GM13976 (cell line): ENCODE measurements around the gene PGAP6.

Experiments
- DNase-seq: peaks from one replicate; pipeline ENCODE4 v3.0.0; 2012; ENCODE audit warnings: low spot score
- in situ Hi-C: fragments of 300-500 bp; cut with MboI; formaldehyde crosslinking; loops from one replicate; pipeline ENCODE4 v1.12.0; 2022; ENCODE audit warnings: low sequenced_read_pairs, mixed read lengths, inconsistent platforms; ENCODE audit not compliant: unreplicated experiment
- TF ChIP-seq, protein P1 (sequence below): IDR thresholded peaks from 2 replicates; pipeline ENCODE4 v1.5.1; 2012; ENCODE audit warnings: borderline replicate concordance, mild to moderate bottlenecking; ENCODE audit not compliant: insufficient read depth; ENCODE audit errors: extremely low read depth, missing control alignments, control extremely low read depth

PGAP6 gene

GRCh38 chr16:325375-326145 is 56.2 kb downstream of the PGAP6 start:
- TF ChIP-seq, protein P1, sequence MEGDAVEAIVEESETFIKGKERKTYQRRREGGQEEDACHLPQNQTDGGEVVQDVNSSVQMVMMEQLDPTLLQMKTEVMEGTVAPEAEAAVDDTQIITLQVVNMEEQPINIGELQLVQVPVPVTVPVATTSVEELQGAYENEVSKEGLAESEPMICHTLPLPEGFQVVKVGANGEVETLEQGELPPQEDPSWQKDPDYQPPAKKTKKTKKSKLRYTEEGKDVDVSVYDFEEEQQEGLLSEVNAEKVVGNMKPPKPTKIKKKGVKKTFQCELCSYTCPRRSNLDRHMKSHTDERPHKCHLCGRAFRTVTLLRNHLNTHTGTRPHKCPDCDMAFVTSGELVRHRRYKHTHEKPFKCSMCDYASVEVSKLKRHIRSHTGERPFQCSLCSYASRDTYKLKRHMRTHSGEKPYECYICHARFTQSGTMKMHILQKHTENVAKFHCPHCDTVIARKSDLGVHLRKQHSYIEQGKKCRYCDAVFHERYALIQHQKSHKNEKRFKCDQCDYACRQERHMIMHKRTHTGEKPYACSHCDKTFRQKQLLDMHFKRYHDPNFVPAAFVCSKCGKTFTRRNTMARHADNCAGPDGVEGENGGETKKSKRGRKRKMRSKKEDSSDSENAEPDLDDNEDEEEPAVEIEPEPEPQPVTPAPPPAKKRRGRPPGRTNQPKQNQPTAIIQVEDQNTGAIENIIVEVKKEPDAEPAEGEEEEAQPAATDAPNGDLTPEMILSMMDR, result no peak
- peak; percentile 57 for DNase-seq

DNA sequence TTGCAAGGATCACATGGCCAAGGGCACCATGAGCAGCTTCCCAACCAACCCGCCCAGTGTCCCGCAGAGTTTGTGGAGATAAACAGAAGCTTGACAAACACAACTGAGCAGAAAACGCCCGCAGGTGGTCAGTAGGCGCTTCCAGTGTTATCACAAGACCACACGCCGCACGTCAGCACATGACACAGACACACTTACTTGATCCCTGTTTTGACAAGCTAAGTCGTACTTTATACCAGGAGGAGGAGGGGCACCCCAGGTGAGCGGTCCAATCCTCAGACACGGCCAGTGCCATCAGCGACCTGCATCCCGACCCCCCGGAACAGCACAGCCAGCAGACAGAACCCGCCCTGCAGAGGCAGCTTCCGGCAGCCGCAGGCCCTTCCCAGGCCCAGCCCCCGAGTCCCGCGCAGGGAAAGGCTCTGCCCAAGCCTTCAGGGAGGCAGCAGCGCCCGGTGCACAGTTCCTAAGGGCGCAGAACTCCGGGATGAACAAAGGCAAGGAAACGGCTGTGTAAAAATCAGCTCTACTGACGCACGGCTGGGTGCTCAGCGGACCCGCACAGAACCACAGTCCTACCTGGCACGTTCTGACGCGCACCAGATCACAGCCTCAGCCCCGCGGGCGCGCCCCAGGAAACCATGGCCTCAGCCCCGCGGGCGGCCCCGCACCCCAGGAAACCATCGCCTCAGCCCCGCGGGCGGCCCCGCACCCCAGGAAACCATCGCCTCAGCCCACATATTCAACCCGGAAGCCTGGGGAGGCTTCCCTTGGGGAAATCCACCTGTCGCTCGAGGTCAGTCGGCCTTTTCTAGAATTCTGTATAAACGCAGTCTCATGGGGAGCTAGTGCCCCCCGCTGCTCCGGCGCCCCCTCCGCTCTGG is 57.1 kb downstream of the PGAP6 start:
- in situ Hi-C loops, result no loop called here
- TF ChIP-seq, protein P1, result no peak
- peak; percentile 84 for DNase-seq

More at GRCh38 chr16:325375-326145, 56.2 kb downstream of the PGAP6 start:
- in situ Hi-C loops, result no loop called here

GRCh38 chr16:324201-324450 is 57.7 kb downstream of the PGAP6 start:
- DNase-seq, result no peak
- TF ChIP-seq, protein P1, result no peak
- in situ Hi-C loops, result no loop called here

- TF ChIP-seq, protein P1, result no peak
- no peak for DNase-seq
- in situ Hi-C loops, result no loop called here
These were observed 59.2 kb downstream of the PGAP6 start for GRCh38 chr16:322476-323143.

- DNase-seq, result no peak
- TF ChIP-seq, protein P1, result no peak
- in situ Hi-C loops, result no loop called here
These were observed 60.2 kb downstream of the PGAP6 start for GRCh38 chr16:321532-321931.
